ENCODE results near the gene ERFL. TPM values are rescaled to one million over a fixed set of nuclear protein-coding genes. Genes with fewer than 3 reads are reported as not detected.

Gene ERFL
- total and polyA plus RNA-seq, 2 of the 4 experiments (the other 2 are of a cell fraction) = not detected

DNA sequence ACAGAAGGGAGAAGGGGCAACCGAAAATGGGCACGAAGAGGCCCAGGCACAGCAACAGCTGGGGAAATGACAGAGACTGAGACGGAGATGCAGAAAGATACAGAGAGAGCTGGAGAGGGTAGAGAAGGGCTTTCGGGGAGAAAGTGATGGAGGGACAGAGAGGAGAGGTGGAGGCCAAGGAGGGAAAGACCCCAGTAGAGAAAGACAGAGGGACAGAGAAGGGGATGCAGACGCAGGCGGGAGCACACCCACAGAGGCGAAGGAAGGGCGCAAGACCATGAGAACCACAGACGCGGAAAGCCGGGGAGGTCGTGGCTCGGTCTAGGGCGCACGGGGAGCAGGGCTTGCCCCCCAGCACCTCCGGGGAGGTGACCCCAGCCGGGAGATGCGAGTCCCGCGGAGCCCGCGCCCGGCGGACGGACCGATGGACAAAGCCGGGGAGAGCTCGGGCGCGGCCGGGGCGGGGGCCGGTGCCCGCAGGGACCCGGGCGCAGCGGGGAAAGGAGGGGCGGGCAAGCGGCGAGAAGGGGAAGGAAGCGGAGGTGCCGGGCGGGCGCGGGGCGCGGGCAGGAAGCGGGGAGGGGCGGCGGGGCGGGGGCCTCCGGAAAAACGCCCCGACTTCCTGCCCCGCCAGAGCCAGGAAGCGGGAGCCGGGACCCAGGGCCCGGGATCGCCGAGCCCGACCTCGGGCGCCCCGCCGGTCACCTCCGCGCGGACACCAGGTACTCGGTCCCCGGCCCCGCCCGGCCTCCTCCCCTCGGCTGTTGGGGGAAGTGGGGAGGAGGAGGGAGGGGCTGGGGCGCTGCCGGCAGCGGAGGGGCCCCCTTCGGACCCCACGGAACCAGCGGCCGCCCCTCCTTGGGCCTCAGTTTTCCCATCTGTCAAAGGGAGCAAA lies 45.4 kb downstream of the ERFL start, which contains the start of gene ARHGEF1:
Gene ARHGEF1 (plus strand): TSS at position 617 of the 895 bp plus-strand sequence. CDS start 4,899 bp downstream, outside the sequence.
- Histone ChIP-seq H2AK9ac (replicated peaks; ENCODE audit: low read depth, low read length, poor library complexity) (peak within 1 kb of the TSS; percentile 99), H2BK120ac (ENCODE audit: low read depth, low read length) (peak within 1 kb of the TSS; percentile 47; the same call in 1 of the 2 replicates), H4K5ac (ENCODE audit: low read depth, low read length) (peak within 1 kb of the TSS; percentile 86), H3K23ac (ENCODE audit: low read depth, low read length) (peak within 1 kb of the TSS; percentile 96), H2AK5ac (ENCODE audit: low read depth, low read length) (peak within 1 kb of the TSS; percentile 94), H2BK15ac (ENCODE audit: low read depth, low read length) (no peak within 1 kb of the TSS; the same call in 2 of the 3 replicates), H3K27me3 (ENCODE audit: control insufficient read depth, insufficient read depth, low read length) (peaks cover 7% of the 10 kb centered on the region; the same call in 1 of the 2 replicates), H4K8ac (ENCODE audit: low read depth in 2 of 2, low read length in 2 of 2) (peak within 1 kb of the TSS; percentile 94 to 98), H3K56ac (ENCODE audit: extremely low read depth, insufficient read depth, low read length) (peak within 1 kb of the TSS; percentile 83), H3K9me3 (ENCODE audit: control insufficient read depth, insufficient read depth, low read length) (no peaks in the 10 kb centered on the region), H3K4me2 (ENCODE audit: low read depth, low read length) (peak within 1 kb of the TSS; percentile 94), H4K20me1 (ENCODE audit: insufficient read depth, low read length) (peaks cover 18% of the 10 kb centered on the region; the same call in 1 of the 2 replicates), H3K79me1 (ENCODE audit: low read depth in 1 of 2, low read length in 2 of 2) (peaks cover 32 to 43% of the 10 kb centered on the region in 2 experiments), H3K4me1 (ENCODE audit: control insufficient read depth, insufficient read depth, low read length) (peaks cover 8% of the 10 kb centered on the region), H3K9me1 (ENCODE audit: insufficient read depth, low read length) (peaks cover 14% of the 10 kb centered on the region), H2AFZ (replicated peaks; ENCODE audit: low read length, poor library complexity) (peak within 1 kb of the TSS; percentile 94), H2BK20ac (ENCODE audit: low read depth, low read length) (no peak within 1 kb of the TSS), H3K9ac (ENCODE audit: low read depth, low read length) (peak within 1 kb of the TSS; percentile 93), H2BK5ac (ENCODE audit: low read depth, low read length, poor library complexity, severe bottlenecking) (no peak within 1 kb of the TSS), H3K27ac (ENCODE audit: insufficient read depth, low read length) (peak within 1 kb of the TSS; percentile 59), H3K36me3 (ENCODE audit: control insufficient read depth, insufficient read depth, low read length) (no peaks in the 10 kb centered on the region), H3K18ac (ENCODE audit: low read depth, low read length) (peak within 1 kb of the TSS; percentile 55), H4K91ac (ENCODE audit: insufficient read depth, low read depth, low read length) (peak within 1 kb of the TSS; percentile 83), H3K4me3 (ENCODE audit: insufficient read depth, low read depth, low read length) (peak within 1 kb of the TSS; percentile 92), H3K14ac (replicated peaks; ENCODE audit: low read depth, low read length) (peak within 1 kb of the TSS; percentile 78), H3K4ac (ENCODE audit: low read depth, low read length) (peak within 1 kb of the TSS; percentile 91)
- WGBS, 2 experiments (ENCODE audit: extremely low coverage in 2 of 2, insufficient read length in 1 of 2) = 5% methylated on average over 40 of the region's 80 CpGs; no CpG with 5 or more reads in 1 of the 2 experiments
- no TSS peak for BruUV-seq (replicated peaks)
- intact Hi-C loops (cut with micrococcal nuclease) (loop anchor here (5.0 to 10.0 kb wide), 2 partner anchors 49 to 152 kb away; no protein-coding TSS in a partner anchor), dilution Hi-C loops (cut with HindIII; ENCODE audit: low sequenced_read_pairs, unreplicated experiment) (no loop called here), in situ Hi-C loops (cut with MboI; ENCODE audit: low sequenced_read_pairs) (loop anchor here (5.0 kb wide), 1 partner anchor 64 kb away; no protein-coding TSS in a partner anchor)
- ATAC-seq (ENCODE audit: low read depth) (peak; percentile 10), DNase-seq (no peak)
- CTCF ChIA-PET = no interaction called here
- POLR2A ChIA-PET (ENCODE audit: unreplicated experiment) = no interaction called here
- TF ChIP-seq CHD1 (IDR thresholded peaks at IDR 0.05; ENCODE audit: low read depth, low read length) (no peak), MAZ (IDR thresholded peaks at IDR 0.05; ENCODE audit: borderline replicate concordance, low read depth, low read length) (peak; percentile 11; the same call in 1 of the 2 replicates)

Data from IMR-90 (cell line).